GM12891 (cell line): ENCODE results near the gene GCNT2.

Experiments used
- POLR2A ChIP-seq: IDR thresholded peaks from 2 replicates; pipeline ENCODE4 v1.6.1; 2011; ENCODE audit warnings: low read depth, low read length, control low read depth
- POLR2AphosphoS5 ChIP-seq: IDR thresholded peaks from 2 replicates; pipeline ENCODE4 v1.6.1; 2011; ENCODE audit warnings: low read depth, low read length, control low read depth
- TAF1 ChIP-seq: IDR thresholded peaks from 2 replicates; pipeline ENCODE4 v1.6.1; 2011; ENCODE audit warnings: low read depth, low read length, control low read depth

GRCh38 chr6:10624836-10625235, 103.7 kb downstream of the GCNT2 start:
- no peak for TF ChIP-seq TAF1
- TF ChIP-seq POLR2A, result no peak
- no peak for TF ChIP-seq POLR2AphosphoS5
